ENCODE measurements around the gene ZNF784. TPM values are rescaled to one million over a fixed set of nuclear protein-coding genes. Genes with fewer than 3 reads are reported as not detected.

The ZNF784 gene
- total and polyA plus RNA-seq, 7 experiments from 2014 or later = 0.65 to 17.1 (median 8.3) TPM

DNA sequence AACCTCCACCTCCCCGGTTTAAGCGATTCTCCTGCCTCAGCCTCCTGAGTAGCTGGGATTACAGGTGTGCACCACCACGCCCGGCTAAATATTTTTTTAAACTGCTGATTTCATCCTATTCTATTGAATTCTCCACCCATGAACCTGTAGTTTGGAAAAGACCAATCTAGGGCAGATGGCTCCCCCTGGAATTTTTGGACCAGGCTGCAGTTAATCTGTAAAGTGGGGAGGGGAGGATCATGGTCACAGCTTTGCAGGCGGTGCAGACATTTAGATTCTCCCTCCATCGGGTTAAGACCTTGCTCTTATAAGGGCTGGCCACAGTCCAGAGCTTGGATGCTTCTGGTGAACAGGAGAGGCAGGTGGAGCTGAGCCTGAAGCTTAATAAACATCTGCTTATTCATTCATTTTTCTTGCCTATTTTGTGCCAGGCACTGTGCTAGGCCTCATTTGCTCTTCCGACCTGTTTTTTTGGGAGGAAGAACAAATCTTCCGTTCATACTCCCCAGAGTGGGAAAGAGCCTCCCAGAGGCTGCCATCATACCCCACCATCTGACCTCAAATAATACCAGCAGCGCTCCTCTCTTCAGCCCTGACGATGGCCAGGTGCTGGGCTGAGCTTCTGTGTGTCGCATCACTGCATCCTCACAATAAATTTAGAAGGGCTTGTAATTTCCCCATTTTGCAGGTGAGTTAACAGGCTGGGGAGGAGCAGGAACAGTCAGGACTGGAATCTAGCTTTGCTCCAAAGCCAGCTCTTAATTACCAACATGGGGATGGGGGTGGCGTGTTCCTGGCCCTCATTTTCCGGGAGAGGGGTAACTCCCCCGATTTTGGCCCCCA lies 22.7 kb upstream of the ZNF784 start:
- H3K27ac Mint-ChIP-seq = peak overlapping the region; percentile 11 to 90 (median 82)
- peaks cover 21 to 22% of the 10 kb centered on the region in 2 donors for H3K4me1 ChIP-seq (ENCODE audit: control insufficient read depth in 2 of 2, insufficient read depth in 2 of 2, low read length in 2 of 2)
- POLR2A ChIA-PET = interaction anchor here (0.5 to 9.2 kb wide), 8 partner anchors 9 to 1180 kb away, joined by 3 to 154 read pairs (median 3); partner anchors contain the start of gene FIZ1
- H3K36me3 ChIP-seq (ENCODE audit: control insufficient read depth in 2 of 3, insufficient read depth in 3 of 3, low read length in 3 of 3) = peaks cover 0 to 14% (median 0%) of the 10 kb centered on the region in 3 experiments
- H3K27me3 Mint-ChIP-seq = no peaks in the 10 kb centered on the region
- no peaks in the 10 kb centered on the region for H3K9me3 ChIP-seq (ENCODE audit: control insufficient read depth in 2 of 3, low read length in 3 of 3)
- H3K4me1 Mint-ChIP-seq = peaks cover 22 to 57% (median 44%) of the 10 kb centered on the region in 7 donors
- H3K4me3 ChIP-seq (ENCODE audit: low read length) = peak overlapping the region; percentile 75
- no peaks in the 10 kb centered on the region for H3K27me3 ChIP-seq (ENCODE audit: control insufficient read depth in 2 of 2, insufficient read depth in 2 of 2, low read length in 2 of 2)
- H3K9me3 Mint-ChIP-seq = no peaks in the 10 kb centered on the region
- intact Hi-C loops (cut with micrococcal nuclease) = no loop called here
- no peak for ATAC-seq
- peak overlapping the region; percentile 83 to 91 (median 89) for H3K4me3 Mint-ChIP-seq
- peaks cover 0 to 14% (median 0%) of the 10 kb centered on the region in 5 donors for H3K36me3 Mint-ChIP-seq
- DNase-seq = no peak
- H3K27ac ChIP-seq (ENCODE audit: low read depth, low read length) = peak overlapping the region; percentile 76
- CTCF ChIA-PET = interaction anchor here (1.2 to 1.4 kb wide), 2 partner anchors 11 to 14 kb away, joined by 6 to 15 read pairs; no protein-coding TSS in a partner anchor

DNA sequence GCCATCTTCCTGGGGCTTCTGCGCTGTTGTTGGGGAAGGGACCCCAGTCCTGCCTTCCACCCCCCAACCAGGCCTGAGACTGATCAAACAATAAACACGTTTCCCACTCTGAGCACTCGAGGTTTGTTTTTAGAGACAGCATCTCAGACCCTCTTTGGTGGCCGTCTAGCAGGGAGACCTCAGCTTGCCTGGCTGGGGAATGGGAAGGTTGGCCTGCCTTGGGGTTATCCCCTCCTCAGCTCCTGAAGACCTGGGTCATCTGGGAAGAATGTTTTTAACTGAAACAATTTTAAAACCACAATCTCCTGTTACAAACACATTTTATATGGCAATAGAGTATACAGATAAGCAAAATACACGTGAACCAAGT lies 21.1 kb upstream of the ZNF784 start:
- POLR2A ChIA-PET = interaction anchor here (0.6 to 9.2 kb wide), 3 partner anchors 9 to 187 kb away, joined by 4 to 154 read pairs (median 4); no protein-coding TSS in a partner anchor

GRCh38 chr19:55644842-55645511 lies 20.6 kb upstream of the ZNF784 start:
- peak overlapping the region; percentile 80 for H3K27ac ChIP-seq (ENCODE audit: low read depth, low read length)
- Mint-ChIP-seq H3K27ac (peak overlapping the region in 4 of 9 donors; percentile 51 to 98 (median 92)), H3K9me3 (no peaks in the 10 kb centered on the region), H3K4me3 (peak overlapping the region; percentile 87 to 97 (median 94)), H3K36me3 (peaks cover 0 to 12% (median 0%) of the 10 kb centered on the region in 5 donors), H3K27me3 (no peaks in the 10 kb centered on the region), H3K4me1 (peaks cover 23 to 67% (median 54%) of the 10 kb centered on the region in 7 donors)
- DNase-seq (no peak), ATAC-seq (no peak)
- intact Hi-C loops (cut with micrococcal nuclease) = no loop called here
- H3K9me3 ChIP-seq (ENCODE audit: control insufficient read depth in 2 of 3, low read length in 3 of 3) = no peaks in the 10 kb centered on the region
- ChIA-PET CTCF (interaction anchor here (0.7 kb wide), 1 partner anchor 12 kb away, joined by 3 read pairs; no protein-coding TSS in a partner anchor), POLR2A (interaction anchor here (0.6 to 9.2 kb wide), 7 partner anchors 9 to 1772 kb away, joined by 3 to 154 read pairs (median 4); no protein-coding TSS in a partner anchor)
- no peak overlapping the region for H3K4me3 ChIP-seq (ENCODE audit: low read length)
- H3K36me3 ChIP-seq (ENCODE audit: control insufficient read depth in 2 of 3, insufficient read depth in 3 of 3, low read length in 3 of 3) = peaks cover 0 to 14% (median 0%) of the 10 kb centered on the region in 3 experiments
- H3K4me1 ChIP-seq (ENCODE audit: control insufficient read depth in 2 of 2, insufficient read depth in 2 of 2, low read length in 2 of 2) = peaks cover 27% of the 10 kb centered on the region in 2 donors
- H3K27me3 ChIP-seq (ENCODE audit: control insufficient read depth in 2 of 2, insufficient read depth in 2 of 2, low read length in 2 of 2) = no peaks in the 10 kb centered on the region

More for the DNA sequence above, 21.1 kb upstream of the ZNF784 start:
- H3K4me1 Mint-ChIP-seq = peaks cover 25 to 66% (median 54%) of the 10 kb centered on the region in 7 donors
- H3K9me3 Mint-ChIP-seq = no peaks in the 10 kb centered on the region
- Histone ChIP-seq H3K9me3 (ENCODE audit: control insufficient read depth in 2 of 3, low read length in 3 of 3) (no peaks in the 10 kb centered on the region), H3K27me3 (ENCODE audit: control insufficient read depth in 2 of 2, insufficient read depth in 2 of 2, low read length in 2 of 2) (no peaks in the 10 kb centered on the region), H3K4me1 (ENCODE audit: control insufficient read depth in 2 of 2, insufficient read depth in 2 of 2, low read length in 2 of 2) (peaks cover 22 to 23% of the 10 kb centered on the region in 2 donors), H3K27ac (ENCODE audit: low read depth, low read length) (no peak overlapping the region), H3K36me3 (ENCODE audit: control insufficient read depth in 2 of 3, insufficient read depth in 3 of 3, low read length in 3 of 3) (peaks cover 0 to 14% (median 0%) of the 10 kb centered on the region in 3 experiments), H3K4me3 (ENCODE audit: low read length) (no peak overlapping the region)
- H3K27ac Mint-ChIP-seq = peak overlapping the region in 4 of 9 donors; percentile 51 to 91 (median 60)
- peak overlapping the region; percentile 37 to 97 (median 59) for H3K4me3 Mint-ChIP-seq
- DNase-seq = no peak
- H3K36me3 Mint-ChIP-seq = peaks cover 0 to 15% (median 0%) of the 10 kb centered on the region in 5 donors
- CTCF ChIA-PET = interaction anchor here (0.6 to 0.7 kb wide), 2 partner anchors 13 to 28 kb away, joined by 3 read pairs; no protein-coding TSS in a partner anchor
- H3K27me3 Mint-ChIP-seq = no peaks in the 10 kb centered on the region
- ATAC-seq = no peak
- intact Hi-C loops (cut with micrococcal nuclease) = no loop called here

- Histone ChIP-seq H3K36me3 (ENCODE audit: control insufficient read depth in 2 of 3, insufficient read depth in 3 of 3, low read length in 3 of 3) (peaks cover 0 to 14% (median 0%) of the 10 kb centered on the region in 3 experiments), H3K4me3 (ENCODE audit: low read length) (peak overlapping the region; percentile 63), H3K4me1 (ENCODE audit: control insufficient read depth in 2 of 2, insufficient read depth in 2 of 2, low read length in 2 of 2) (peaks cover 27 to 28% of the 10 kb centered on the region in 2 donors), H3K9me3 (ENCODE audit: control insufficient read depth in 2 of 3, low read length in 3 of 3) (no peaks in the 10 kb centered on the region), H3K27me3 (ENCODE audit: control insufficient read depth in 2 of 2, insufficient read depth in 2 of 2, low read length in 2 of 2) (no peaks in the 10 kb centered on the region), H3K27ac (ENCODE audit: low read depth, low read length) (peak overlapping the region; percentile 80)
- H3K27ac Mint-ChIP-seq = peak overlapping the region; percentile 88 to 98 (median 93)
- POLR2A ChIA-PET = interaction anchor here (0.6 to 9.2 kb wide), 5 partner anchors 9 to 1772 kb away, joined by 3 to 154 read pairs (median 3); no protein-coding TSS in a partner anchor
- peak overlapping the region; percentile 87 to 97 (median 94) for H3K4me3 Mint-ChIP-seq
- intact Hi-C loops (cut with micrococcal nuclease) = no loop called here
- H3K9me3 Mint-ChIP-seq = no peaks in the 10 kb centered on the region
- ATAC-seq (no peak), DNase-seq (no peak)
- CTCF ChIA-PET = no interaction called here
- peaks cover 0 to 11% (median 0%) of the 10 kb centered on the region in 5 donors for H3K36me3 Mint-ChIP-seq
- H3K4me1 Mint-ChIP-seq = peaks cover 23 to 65% (median 54%) of the 10 kb centered on the region in 7 donors
- H3K27me3 Mint-ChIP-seq = no peaks in the 10 kb centered on the region
Measured at GRCh38 chr19:55644191-55644833, 19.9 kb upstream of the ZNF784 start.

DNA sequence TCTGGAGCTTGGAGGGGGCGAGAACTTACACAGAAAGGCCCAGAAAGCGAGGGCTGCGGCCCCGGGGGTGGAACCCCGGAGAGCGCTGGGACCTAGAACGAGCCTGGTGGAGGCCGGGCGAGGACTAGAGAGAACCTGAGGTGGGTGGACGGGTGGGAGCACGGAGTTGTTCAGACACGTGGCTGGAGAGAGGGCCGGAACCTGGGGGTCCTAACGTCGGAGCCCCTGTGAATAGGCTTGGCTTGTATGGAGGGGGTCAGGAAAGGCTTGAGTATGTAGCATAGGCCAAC lies 19.5 kb upstream of the ZNF784 start:
- H3K36me3 Mint-ChIP-seq = peaks cover 0 to 15% (median 4%) of the 10 kb centered on the region in 5 donors
- no peaks in the 10 kb centered on the region for H3K27me3 ChIP-seq (ENCODE audit: control insufficient read depth in 2 of 2, insufficient read depth in 2 of 2, low read length in 2 of 2)
- POLR2A ChIA-PET = interaction anchor here (1.1 to 9.2 kb wide), 5 partner anchors 8 to 44 kb away, joined by 3 to 154 read pairs (median 12); partner anchors contain the start of genes FIZ1, ZNF524 and ZNF784
- H3K4me1 ChIP-seq (ENCODE audit: control insufficient read depth in 2 of 2, insufficient read depth in 2 of 2, low read length in 2 of 2) = peaks cover 27 to 28% of the 10 kb centered on the region in 2 donors
- H3K9me3 ChIP-seq (ENCODE audit: control insufficient read depth in 2 of 3, low read length in 3 of 3) = no peaks in the 10 kb centered on the region
- intact Hi-C loops (cut with micrococcal nuclease) = loop anchor here (1.0 to 2.0 kb wide), 4 partner anchors 9 to 63 kb away; partner anchors contain the start of genes EPN1 (in 1 of the 2) and ZNF579 (in 1 of the 2)
- no peak for DNase-seq
- H3K4me3 Mint-ChIP-seq = peak overlapping the region; percentile 87 to 97 (median 94)
- H3K27ac Mint-ChIP-seq = peak overlapping the region; percentile 88 to 98 (median 93)
- H3K27ac ChIP-seq (ENCODE audit: low read depth, low read length) = peak overlapping the region; percentile 80
- H3K36me3 ChIP-seq (ENCODE audit: control insufficient read depth in 2 of 3, insufficient read depth in 3 of 3, low read length in 3 of 3) = peaks cover 0 to 14% (median 0%) of the 10 kb centered on the region in 3 experiments
- no peaks in the 10 kb centered on the region for H3K27me3 Mint-ChIP-seq
- peaks cover 23 to 65% (median 57%) of the 10 kb centered on the region in 7 donors for H3K4me1 Mint-ChIP-seq
- peaks cover 0 to 3% (median 0%) of the 10 kb centered on the region in 11 donors for H3K9me3 Mint-ChIP-seq
- CTCF ChIA-PET = no interaction called here
- H3K4me3 ChIP-seq (ENCODE audit: low read length) = peak overlapping the region; percentile 63
- ATAC-seq = no peak

All from naive thymus-derived CD4-positive, alpha-beta T cell (primary cell).